IPS-11a (cell line): Measurements from ENCODE around the gene XPNPEP3.

Experiments used
- H3K4me3 ChIP-seq: one replicate; pipeline ENCODE4 v1.5.1; 2013; ENCODE audit warnings: low read depth, low read length, control low read depth

XPNPEP3 gene

DNA sequence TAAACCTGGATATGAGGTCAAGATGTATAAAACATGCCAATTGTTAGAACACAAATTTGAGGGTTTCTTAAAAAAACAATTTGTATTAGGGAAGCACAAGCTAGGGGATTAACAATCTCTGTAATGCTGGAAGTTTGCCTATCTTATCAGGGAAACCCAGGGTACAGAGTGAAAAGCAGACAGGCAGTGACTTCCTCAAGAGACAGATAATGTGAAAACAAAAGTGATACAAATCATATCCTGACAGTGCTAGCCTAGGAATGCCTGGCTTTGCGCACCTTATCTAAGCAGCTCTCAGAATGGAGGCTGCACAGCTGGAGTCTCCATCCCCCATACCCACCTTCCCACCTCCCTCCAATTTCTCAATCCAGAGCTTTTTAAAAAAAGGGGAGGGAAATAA lies 71.7 kb downstream of the XPNPEP3 start:
- H3K4me3 ChIP-seq, result no peak overlapping the region

DNA sequence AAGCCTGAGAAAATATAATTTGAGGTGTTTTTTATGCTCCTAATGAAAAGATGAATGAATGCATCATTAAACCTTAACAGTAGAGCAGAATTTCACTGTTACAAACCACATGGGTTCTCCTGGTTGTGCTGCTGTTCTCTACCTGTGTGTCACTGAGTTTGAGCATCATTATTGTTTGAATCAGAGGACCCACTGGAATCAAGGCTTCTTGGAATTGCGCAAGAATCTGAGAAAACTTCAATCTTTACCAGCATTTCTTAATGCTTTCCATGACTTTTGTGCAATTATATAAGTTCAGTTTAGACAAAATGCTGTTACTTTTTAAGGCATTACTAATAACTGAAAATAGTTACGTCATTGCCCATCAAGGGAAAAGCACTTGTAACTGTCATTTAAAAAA lies 75.4 kb downstream of the XPNPEP3 start:
- no peak overlapping the region for H3K4me3 ChIP-seq

DNA sequence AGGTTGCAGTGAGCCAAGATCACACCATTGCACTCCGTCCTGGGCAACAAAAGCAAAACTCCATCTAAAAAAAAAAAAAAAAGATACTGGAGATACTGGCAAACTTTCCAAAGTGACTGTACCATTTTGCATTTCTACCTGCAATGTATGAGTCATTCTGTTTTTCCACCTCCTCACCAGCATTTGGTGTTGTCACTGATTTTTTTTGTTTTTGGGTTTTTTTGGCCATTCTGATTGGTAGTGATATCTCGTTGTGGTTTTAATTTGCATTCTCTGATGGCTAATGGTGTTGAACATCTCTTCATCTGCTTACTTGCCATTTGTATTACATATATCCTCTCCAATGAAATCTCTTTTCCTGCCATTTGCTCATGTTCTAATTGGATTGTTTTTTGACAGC lies 82.3 kb downstream of the XPNPEP3 start:
- no peak overlapping the region for H3K4me3 ChIP-seq

DNA sequence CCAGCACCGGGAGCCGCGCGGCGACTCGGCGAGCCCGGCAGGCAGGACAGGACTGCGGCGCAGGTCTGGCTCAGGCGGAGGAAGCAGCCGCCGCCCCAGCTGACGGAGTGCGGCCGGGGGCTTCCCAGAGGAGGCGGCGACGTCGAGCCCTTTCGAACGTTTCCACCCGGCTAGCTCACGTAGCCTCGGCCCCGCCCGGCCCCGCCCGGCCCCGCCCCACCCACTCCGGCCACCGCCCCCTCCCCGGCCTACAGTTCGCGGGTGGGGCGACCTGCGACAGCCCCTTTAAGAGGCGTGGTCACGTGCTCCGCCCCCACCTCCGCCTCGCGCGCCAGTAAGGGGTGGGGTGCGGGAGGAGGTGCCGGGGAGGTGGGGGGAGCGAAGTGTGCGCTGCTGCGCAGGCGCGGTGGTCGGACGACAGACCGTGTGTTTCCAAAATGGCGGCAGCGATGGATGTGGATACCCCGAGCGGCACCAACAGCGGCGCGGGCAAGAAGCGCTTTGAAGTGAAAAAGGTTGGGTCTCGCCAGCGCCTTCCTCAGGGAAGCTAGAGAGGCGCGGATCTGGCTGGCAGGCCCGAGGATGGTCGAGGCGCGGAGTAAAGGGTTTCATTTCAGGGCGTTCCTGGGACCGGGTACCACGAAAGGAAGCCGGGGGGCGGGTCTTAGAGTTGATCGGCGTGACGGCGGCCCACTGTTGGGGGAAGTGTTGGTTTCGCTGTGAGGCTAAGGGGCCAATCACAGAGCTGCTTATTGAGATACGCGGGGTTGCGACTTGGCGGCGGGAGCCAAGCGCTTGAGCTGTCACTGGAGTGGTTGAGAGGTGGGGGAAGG lies 94.2 kb downstream of the XPNPEP3 start, which contains the start of gene RBX1:
Gene RBX1 (plus strand): TSS at position 417 of the 833 bp plus-strand sequence. CDS start 21 bp downstream, at position 438.
- peak within 1 kb of the TSS; percentile 86 for H3K4me3 ChIP-seq

DNA sequence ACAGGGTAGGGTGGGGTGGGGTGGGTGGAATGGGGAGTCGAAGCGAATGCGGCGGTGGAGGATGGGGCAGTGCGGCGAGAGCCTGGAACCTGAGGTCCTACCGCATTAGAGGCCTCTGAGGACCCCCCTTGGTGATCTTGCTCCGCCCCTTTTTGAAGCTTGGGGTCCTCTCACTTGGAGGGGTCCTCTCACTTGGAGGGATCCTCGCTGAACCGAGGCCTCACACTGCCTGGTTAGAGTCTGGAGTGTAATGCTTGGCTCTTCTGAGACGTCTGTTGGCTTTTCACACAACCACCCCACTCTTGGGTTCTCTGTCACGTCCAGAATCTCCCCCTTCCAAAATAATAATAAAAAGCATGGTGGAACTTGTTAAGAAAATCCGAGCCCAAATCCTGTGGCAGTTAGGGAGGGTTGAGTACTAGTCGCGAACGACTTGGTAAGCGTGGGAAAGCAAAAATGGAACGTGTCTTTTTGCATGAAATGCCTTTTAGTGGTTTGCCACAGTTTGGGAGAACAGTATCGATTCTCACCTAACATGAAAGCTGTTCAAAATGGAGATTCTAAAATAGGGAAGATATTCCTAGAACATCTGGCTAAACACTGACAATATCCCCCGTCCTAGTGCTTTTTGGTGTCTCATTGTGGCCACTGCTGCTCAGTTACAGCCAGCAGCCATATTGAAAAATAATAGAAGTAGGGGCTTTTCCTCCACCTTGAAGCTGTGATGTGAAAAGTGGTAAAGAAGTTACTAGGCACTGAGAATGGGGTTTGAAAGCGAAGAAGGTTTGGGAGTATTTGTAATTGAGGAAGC lies 95.1 kb downstream of the XPNPEP3 start:
- H3K4me3 ChIP-seq, result peak overlapping the region; percentile 78

DNA sequence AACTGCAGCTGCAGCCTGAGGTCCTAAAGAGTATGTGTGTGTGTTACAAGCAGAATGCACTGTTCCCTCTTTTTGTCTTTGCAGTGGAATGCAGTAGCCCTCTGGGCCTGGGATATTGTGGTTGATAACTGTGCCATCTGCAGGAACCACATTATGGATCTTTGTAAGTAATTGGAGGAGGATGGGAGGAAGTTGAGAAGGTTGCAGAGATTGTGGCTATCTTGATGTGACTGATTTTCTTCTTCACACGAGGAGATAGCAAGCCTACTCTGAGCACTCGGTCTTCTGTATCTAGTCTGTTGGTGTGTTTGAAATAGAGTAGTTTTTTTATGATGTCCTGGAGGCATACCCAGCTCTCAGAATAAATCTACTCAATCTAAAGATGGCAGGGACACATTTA lies 96.5 kb downstream of the XPNPEP3 start:
- H3K4me3 ChIP-seq, result no peak overlapping the region

DNA sequence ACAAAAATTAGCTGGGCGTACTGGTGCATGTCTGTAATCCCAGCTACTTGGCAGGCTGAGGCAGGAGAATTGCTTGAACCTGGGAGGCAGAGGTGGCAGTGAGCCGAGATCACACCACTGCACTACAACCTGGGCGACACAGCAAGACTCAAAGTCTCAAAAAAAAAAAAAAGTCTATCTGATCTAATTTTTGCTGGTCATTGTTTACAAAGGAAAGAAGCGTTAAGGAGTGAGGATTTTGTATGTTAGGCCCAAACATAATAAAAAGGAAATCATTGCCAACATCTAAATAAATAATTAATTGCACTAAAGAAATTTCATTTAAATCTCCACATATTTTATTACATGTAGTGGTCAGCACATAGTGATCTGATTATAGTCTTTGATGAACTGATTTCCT lies 97.2 kb downstream of the XPNPEP3 start:
- no peak overlapping the region for H3K4me3 ChIP-seq

DNA sequence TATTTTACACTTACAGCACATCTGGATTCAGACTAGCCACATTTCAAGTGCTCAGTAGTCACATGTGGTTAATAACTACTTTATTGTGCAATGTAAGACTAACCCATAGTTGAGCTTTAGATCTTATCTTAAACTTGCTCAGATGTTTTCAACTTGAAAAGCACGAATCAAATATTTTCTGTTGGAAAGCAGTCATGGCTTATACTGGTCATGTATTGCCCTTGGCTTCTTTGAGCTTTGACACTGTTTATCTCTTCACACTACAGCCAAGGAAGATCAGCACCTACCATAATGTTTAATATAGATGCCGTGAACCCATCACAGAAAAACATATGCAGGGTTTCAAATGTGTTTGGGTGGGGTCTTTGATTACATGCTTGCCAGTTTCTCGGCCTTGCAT lies 98.6 kb downstream of the XPNPEP3 start:
- H3K4me3 ChIP-seq, result no peak overlapping the region

DNA sequence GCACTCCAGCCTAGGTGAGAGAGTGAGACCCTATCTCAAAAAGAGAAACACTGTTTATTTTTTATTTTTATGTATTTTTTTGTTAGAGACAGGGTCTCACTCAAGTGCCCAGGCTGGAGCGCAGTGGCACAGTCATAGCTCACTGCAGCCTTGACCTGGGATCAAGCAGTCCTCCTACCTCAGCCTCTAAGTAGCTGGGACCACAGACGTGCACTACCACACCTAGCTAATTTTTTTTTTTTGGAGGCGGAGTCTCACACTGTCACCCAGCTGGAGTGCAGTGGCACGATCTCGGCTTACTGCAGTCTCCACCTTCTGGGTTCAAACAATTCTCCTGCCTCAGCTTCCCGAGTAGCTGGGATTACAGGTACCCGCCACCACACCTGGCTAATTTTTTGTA lies 100.7 kb downstream of the XPNPEP3 start:
- no peak overlapping the region for H3K4me3 ChIP-seq

DNA sequence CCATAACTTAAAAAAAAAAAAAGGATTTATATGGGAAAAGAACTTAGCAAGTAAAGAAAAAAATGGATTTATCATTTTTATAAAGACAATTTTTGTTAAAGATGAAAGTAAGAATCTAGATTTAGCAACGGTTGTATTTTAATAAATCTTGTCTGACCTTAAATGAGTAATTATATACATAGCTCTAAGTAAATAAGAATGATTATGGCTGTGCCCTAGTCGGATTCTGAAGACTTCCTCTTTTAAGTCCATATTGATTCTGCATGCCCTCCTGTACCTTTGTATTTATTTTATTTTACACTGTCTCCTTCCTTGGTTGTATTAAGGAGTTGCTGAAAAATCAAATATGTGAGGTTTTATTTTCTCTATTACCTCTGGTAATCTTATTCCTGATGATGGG lies 101.4 kb downstream of the XPNPEP3 start:
- H3K4me3 ChIP-seq, result no peak overlapping the region

DNA sequence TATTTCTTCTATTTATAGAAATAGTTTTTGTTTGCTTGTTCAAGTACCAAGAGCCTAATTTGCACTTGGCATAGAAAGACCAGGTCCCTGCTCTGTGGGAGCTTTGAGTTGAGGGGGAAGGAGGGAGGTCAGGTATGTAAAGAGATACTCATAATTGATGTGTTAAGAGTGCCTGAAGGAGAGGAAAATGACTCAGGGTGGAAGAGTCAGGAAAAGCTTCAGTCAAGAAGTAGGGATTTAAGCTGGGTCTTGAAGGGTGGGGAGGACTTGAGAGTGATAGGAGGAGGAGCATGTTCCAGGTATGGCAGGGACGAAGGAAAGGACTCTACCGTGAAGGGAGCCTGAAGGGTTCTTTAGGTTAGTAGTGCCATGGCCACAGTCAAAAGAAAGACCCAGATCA lies 103.2 kb downstream of the XPNPEP3 start:
- no peak overlapping the region for H3K4me3 ChIP-seq

DNA sequence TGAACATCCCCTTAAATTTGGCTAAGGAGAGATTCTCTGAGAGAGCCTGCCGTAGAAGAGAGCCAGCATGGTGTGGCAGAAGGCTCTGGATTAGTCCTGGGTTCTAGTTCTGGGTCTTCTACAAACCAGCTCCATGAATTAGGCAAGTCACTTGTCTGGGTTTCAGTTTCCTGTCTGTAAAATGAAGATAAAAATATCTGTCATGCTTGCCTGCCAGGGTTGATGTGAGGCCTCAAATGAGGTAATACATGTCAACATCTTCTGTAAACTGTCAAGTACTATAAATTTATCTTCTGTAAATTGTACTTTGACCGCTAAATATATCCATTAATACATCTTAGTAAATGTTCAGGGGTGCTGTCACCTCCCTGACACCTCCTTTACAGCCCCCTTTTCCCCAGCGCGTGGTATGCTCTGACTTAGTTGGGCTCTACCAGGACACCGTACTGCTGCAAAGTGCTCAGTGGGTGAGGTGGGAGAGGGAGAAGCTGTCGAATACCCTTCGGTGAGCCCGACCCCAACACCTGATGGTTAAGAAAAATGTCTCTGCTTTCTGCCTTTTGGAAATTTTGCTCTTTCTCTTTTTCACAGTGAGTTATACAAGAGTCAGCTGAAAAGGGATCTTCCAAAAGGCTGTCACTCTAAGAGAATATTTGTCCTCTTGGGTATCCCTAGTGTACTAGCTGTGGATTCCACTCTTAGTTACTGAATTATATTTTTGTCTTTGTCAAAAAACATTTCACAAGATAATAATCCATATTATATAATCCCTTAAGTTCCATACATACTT lies 109.2 kb downstream of the XPNPEP3 start:
- H3K4me3 ChIP-seq, result no peak overlapping the region

DNA sequence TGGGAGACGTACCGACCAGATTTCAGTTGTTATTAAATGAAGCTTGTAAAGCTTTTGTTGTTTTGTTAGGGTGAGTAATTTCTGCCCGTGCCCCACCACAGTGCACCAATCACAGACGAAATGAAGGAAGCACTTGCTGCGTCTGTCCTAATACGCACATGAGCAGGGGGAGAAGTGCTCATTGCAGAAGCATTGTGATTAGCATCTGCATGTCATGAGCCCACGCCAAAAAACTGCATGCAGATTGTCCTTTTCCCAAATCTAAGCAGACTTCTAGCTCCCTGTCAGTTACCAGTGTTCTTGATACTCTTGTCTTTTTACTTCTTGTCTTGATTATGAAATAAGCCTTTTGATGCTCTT lies 109.8 kb downstream of the XPNPEP3 start:
- no peak overlapping the region for H3K4me3 ChIP-seq

DNA sequence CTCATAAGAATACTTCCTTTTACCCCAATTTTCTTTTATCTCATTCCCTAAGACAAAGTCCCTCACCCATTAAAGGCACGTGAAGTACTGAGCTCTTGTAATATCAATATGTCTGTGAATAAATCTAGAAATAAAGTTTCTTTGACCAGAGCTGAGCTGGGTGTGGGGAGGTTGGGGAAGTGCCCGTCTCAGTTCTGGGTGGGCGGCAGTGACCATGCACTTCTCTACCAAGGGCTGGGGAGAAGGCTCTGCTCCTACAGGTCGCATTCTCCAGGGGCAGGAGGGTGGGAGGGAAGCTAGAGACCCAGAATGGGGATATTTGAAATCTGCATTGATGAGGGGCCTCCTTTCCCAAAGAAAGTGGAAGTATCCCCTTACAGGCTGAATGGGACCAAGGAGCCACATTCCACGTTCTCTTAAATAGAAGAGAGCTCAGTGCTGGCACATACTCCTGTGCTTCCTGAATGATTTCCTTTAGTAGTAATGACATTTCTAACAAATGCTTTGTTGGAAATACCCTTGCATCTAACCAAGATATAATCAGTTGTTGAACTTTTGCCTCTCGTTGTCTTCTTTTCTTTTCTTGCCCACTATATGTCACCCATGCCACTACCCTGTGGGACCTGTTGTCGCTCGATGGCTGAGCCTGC lies 110.3 kb downstream of the XPNPEP3 start:
- no peak overlapping the region for H3K4me3 ChIP-seq

DNA sequence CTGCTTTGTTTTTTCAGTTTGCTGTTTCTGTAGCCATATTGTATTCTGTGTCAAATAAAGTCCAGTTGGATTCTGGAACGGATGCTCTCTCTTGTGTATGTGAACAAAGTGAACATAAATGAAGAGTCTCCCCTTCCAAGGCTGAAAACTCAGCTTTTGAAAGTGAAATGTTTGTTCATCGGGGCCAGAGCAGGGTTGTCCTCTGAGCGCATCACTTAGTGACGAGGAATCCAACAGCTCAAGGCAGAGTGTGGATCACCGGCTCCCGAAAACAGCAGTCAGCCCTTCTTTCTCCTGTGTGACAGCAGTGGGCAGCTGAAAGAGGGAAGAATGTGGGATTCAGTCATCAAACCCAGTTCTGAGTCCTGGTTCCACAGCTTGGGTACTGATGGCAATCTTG lies 115.6 kb downstream of the XPNPEP3 start:
- no peak overlapping the region for H3K4me3 ChIP-seq

DNA sequence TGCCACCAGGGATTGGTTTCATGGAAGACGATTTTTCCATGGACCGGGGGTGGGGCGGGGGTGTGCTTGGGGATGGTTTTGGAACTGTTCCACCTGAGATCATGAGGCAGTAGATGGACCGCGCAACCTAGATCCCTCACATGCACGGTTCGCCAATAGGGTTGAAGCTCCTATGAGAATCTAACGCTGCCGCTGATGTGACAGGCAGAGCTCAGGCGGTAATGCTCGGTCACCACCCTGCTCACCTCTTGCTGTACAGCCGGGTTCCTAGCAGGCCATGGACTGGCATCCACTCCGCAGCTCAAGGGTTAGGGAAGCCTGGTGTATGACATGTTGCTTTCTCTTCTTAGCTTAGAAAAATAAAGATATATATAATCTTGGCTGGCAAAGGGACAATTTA lies 116.2 kb downstream of the XPNPEP3 start:
- no peak overlapping the region for H3K4me3 ChIP-seq

DNA sequence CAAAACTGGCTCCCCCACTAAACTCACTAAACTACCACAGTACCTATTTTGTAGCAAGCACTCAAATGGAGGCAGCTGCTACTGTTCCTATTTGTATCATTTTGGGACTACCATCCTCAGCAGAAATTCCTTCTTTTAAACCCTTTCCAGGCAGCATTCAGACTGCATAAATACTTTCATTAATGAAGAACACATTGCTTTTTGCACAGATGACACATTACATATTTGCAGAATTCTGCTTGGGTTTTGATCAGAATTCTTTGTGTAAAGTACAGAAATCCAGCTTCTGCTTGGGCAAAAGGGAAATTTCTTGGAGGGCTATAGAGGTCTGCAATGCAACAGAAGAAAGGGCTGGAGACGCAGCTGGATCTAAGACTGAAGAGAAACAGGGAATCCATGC lies 118.4 kb downstream of the XPNPEP3 start:
- H3K4me3 ChIP-seq, result no peak overlapping the region

DNA sequence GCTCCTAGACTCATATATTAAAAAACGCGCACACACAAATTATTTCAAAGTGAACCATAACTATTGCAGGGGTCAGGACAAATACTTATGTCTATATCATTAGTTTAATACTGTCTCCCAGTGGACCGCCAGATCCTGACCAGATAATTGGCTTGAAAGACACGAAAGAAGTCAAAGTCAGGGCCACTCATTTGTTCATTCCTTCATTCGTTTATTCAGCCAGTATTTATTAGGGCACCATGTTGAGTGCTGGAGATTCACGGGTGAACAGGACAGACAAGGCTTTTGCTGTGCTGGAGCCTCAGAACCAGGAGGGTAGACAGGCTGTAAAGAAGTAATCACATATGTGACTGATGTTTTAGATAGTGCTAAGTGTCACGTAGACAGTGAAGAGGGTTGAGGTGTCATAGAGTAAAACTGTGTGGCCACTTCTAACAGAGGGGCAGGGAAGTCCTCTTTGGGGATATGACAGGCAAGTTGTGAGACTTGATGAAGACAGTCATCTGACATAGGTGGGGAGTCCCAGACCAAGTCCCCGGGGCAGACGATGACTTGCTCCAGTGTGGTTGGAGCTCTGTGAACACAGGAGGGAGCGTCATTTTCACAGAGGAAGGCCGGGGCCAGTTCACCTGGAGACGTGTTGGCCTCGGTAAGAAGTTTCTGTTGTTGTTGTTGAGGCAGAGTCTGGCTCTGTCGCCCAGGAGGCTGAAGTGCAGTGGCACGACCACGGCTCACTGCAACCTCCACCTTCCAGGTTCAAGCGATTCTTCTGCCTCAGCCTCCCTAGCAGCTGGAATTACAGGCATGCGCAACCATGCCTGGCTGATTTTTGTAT lies 120.1 kb downstream of the XPNPEP3 start:
- no peak overlapping the region for H3K4me3 ChIP-seq

DNA sequence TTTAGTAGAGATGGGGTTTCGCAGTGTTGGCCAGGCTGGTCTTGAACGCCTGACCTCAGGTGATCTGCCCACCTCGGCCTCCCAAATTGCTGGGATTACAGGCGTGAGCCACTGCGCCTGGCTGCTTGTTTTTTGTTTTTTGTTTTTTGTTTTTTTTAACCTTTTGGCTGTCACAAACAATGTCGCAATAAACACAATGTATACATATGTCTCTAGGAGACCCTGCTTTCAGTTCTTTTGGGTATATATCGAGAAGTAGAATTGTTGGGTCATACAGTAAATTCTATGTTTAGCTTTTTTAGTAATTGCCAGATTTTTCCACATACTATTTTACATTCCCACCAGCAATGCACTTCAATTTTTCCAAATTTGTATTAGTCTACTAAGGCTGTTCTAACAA lies 122.2 kb downstream of the XPNPEP3 start:
- no peak overlapping the region for H3K4me3 ChIP-seq

DNA sequence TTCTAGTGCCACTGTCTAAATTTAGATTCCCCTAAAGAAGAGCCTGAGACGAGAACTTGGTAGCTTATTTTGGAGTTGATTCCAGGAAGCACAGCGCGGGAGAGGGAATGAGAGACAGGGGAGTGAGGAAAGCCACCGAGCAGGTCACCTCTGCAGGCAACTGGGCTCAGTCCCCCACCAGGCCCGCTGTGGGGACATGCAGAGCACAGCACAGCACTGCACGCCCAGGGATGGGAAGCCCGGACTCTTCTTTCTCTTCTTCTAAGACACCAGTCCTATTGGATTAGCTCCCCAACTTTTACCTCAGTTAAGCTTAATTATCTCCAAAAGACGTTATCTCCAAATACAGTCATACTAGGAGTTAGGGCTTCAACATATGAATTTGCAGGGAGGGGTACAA lies 122.9 kb downstream of the XPNPEP3 start:
- H3K4me3 ChIP-seq, result no peak overlapping the region
